Esophagus squamous epithelium (tissue), 5 donors: ENCODE data around the gene AGMO. TPM values are rescaled to one million over a fixed set of nuclear protein-coding genes. Genes with fewer than 3 reads are reported as not detected.

Experiments
- DNase-seq: peaks from one replicate; lab custom pipeline; 2025; lab: John Stamatoyannopoulos, UW
- H3K27ac ChIP-seq, 4 donors: fragments of 200-600 bp; sonication (generic); one replicate each; pipeline ENCODE4 v1.5.1; 2016 to 2019; ENCODE audit warnings: mild to moderate bottlenecking in 1 of 4
- H3K27me3 ChIP-seq, 4 donors: fragments of 200-600 bp; sonication (generic); 1 replicate in 3 of 4; 2 replicates in 1 of 4; pipeline versions ENCODE4 v1.5.1 to v1.6.0; 2017 to 2021; ENCODE audit warnings: antibody characterized with exemption in 1 of 4
- H3K36me3 ChIP-seq, 3 donors: fragments of 200-600 bp; sonication (generic); one replicate each; pipeline ENCODE4 v1.5.1; 2016 to 2019
- H3K4me1 ChIP-seq, 3 donors: fragments of 200-600 bp; sonication (generic); one replicate each; pipeline ENCODE4 v1.5.1; 2017 to 2019
- H3K4me3 ChIP-seq, 4 donors: fragments of 200-600 bp; sonication (generic); 1 replicate in 3 of 4; 2 replicates in 1 of 4; pipeline ENCODE4 v1.5.1; 2016 to 2019; ENCODE audit warnings: mild to moderate bottlenecking in 2 of 4, moderate library complexity in 1 of 4
- H3K9me3 ChIP-seq, 3 donors: fragments of 200-600 bp; sonication (generic); one replicate each; pipeline ENCODE4 v1.5.1; 2016 to 2019
- POLR2A ChIP-seq, 4 donors: fragments of 450-650 bp; IDR thresholded peaks; one replicate each; pipeline ENCODE4 v1.6.1; 2017; ENCODE audit warnings: antibody characterized with exemption in 4 of 4, mild to moderate bottlenecking in 4 of 4, moderate library complexity in 3 of 4
- WGBS, 2 donors: methylation state at CpG; one replicate each; pipeline ENCODE4 v1.1.5; 2018; 5-methylcytosine and 5-hydroxymethylcytosine counted together
- intact Hi-C: fragments of 100-400 bp; cut with DNase I; formaldehyde crosslinking; loops from one replicate; pipeline ENCODE4 v1.15.0; 2022
- total RNA-seq, 4 donors: library from RNA; depleted of rRNA; stranded (reverse); fragments of >200 nt; gene quantifications; one replicate each; pipeline ENCODE4 v1.1.0, GENCODE V29; 2016
- TF ChIP-seq, protein P1 (sequence below), 6 experiments: fragments of 450-650 bp in 4 of 6; fragments of 200-600 bp in 2 of 6; sonication (generic) in 2 of 6; IDR thresholded peaks; one replicate each; pipeline ENCODE4 v1.5.1; 2016 to 2019; ENCODE audit warnings: antibody characterized with exemption in 6 of 6, mild to moderate bottlenecking in 4 of 6, moderate library complexity in 4 of 6
- donor health status: DM: yes; HTN: yes; CAD: no.

The AGMO gene
- total RNA-seq, 4 donors from 2014 or later, result 0.38 to 0.53 TPM; not detected in 2

DNA sequence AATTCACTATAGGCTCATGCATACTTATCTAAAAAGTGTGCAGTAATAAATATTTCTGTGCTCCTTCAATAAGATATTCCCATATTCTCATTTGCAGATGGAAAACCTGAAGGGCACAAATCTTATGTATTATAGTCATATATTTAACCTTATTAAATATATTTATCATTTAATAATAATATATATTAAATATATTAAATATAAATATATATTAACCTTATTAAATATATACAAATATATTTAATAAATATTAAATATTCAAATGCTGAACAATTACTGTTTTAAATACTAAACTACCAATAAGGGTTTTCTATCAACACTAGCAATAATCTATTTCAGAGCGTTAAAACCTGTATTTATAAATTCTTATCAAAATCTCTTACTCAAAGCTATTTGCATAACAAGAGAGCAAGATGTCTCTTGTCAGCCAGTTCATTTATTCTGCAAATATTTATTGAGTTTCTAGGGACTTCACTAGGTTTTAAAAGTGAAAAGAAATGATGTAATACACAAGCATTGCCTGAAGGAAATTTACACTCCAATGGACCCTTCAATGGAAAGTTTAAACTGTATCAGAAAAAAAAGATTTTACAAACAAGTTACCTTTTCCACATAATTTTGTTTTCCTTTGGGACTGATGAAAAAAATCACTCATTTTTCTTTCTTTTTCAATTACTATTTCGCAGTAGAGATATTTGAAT lies 159.2 kb downstream of the AGMO start:
- intact Hi-C loops, result no loop called here
- no peak for DNase-seq
- no peak for TF ChIP-seq POLR2A (IDR thresholded peaks at IDR 0.05)
- TF ChIP-seq, protein P1, sequence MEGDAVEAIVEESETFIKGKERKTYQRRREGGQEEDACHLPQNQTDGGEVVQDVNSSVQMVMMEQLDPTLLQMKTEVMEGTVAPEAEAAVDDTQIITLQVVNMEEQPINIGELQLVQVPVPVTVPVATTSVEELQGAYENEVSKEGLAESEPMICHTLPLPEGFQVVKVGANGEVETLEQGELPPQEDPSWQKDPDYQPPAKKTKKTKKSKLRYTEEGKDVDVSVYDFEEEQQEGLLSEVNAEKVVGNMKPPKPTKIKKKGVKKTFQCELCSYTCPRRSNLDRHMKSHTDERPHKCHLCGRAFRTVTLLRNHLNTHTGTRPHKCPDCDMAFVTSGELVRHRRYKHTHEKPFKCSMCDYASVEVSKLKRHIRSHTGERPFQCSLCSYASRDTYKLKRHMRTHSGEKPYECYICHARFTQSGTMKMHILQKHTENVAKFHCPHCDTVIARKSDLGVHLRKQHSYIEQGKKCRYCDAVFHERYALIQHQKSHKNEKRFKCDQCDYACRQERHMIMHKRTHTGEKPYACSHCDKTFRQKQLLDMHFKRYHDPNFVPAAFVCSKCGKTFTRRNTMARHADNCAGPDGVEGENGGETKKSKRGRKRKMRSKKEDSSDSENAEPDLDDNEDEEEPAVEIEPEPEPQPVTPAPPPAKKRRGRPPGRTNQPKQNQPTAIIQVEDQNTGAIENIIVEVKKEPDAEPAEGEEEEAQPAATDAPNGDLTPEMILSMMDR (IDR thresholded peaks at IDR 0.05), result no peak
- H3K36me3 ChIP-seq, result no peaks in the 10 kb centered on the region
- no peak overlapping the region for H3K27ac ChIP-seq
- peaks cover 0 to 1% (median 0%) of the 10 kb centered on the region in 3 donors for H3K9me3 ChIP-seq
- no peaks in the 10 kb centered on the region for H3K27me3 ChIP-seq
- WGBS, 2 donors, result 62 to 65% methylated on average over 2 of the region's 2 CpGs
- H3K4me1 ChIP-seq, result no peaks in the 10 kb centered on the region
- H3K4me3 ChIP-seq, result no peak overlapping the region

DNA sequence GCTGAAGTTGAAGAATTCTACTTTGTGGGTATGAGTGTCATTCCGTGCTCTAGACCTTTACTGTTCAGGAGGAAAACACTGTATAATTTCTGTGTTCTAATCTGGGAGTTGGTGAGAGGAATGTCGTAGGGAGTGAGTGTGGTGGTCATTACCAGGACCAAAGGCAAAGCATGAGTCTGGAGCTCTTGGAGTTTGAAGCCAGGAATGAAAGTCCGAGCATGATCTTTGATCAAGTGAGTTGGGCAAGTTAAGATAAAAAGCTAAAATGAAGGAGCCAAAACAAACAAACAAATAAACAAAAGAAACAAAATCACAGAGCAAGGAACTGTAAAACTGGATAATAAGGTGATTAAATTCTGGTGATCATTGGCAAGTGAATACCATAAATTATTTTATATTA lies 161.4 kb downstream of the AGMO start:
- Histone ChIP-seq H3K27ac (no peak overlapping the region), H3K27me3 (no peaks in the 10 kb centered on the region), H3K9me3 (peaks cover 0 to 19% (median 0%) of the 10 kb centered on the region in 3 donors), H3K36me3 (no peaks in the 10 kb centered on the region), H3K4me1 (no peaks in the 10 kb centered on the region), H3K4me3 (no peak overlapping the region)
- WGBS, 2 donors, result 55 to 63% methylated on average over 3 of the region's 3 CpGs
- DNase-seq, result no peak
- intact Hi-C loops, result no loop called here
- TF ChIP-seq, protein P1 (IDR thresholded peaks at IDR 0.05), result no peak
- TF ChIP-seq POLR2A (IDR thresholded peaks at IDR 0.05), result no peak

DNA sequence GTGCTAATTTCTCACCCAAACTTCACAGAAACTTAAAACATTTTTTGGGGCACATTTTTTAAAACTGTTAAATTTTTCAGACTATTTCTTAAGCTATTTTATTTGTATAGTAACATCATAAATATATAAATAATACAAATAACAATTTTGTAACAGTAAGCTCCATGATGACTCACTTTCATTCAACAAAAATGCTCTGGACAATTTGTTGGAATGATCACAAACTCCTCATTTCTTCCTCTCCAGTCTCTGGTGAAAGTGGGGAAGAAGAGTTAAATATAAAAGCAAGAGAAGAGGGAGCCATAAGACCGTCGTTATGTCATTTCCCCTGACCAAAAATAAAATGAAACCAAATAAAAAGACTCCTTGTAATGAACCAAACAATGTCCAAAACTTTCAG lies 162.4 kb downstream of the AGMO start:
- H3K9me3 ChIP-seq, result peaks cover 0 to 19% (median 0%) of the 10 kb centered on the region in 3 donors
- no peak overlapping the region for H3K27ac ChIP-seq
- H3K4me3 ChIP-seq, result no peak overlapping the region
- no peaks in the 10 kb centered on the region for H3K36me3 ChIP-seq
- no peak for DNase-seq
- no peaks in the 10 kb centered on the region for H3K4me1 ChIP-seq
- no peaks in the 10 kb centered on the region for H3K27me3 ChIP-seq
- TF ChIP-seq POLR2A (IDR thresholded peaks at IDR 0.05), result no peak
- TF ChIP-seq, protein P1 (IDR thresholded peaks at IDR 0.05), result no peak
- intact Hi-C loops, result no loop called here
- WGBS, 2 donors, result 73 to 82% methylated on average over 2 of the region's 2 CpGs

DNA sequence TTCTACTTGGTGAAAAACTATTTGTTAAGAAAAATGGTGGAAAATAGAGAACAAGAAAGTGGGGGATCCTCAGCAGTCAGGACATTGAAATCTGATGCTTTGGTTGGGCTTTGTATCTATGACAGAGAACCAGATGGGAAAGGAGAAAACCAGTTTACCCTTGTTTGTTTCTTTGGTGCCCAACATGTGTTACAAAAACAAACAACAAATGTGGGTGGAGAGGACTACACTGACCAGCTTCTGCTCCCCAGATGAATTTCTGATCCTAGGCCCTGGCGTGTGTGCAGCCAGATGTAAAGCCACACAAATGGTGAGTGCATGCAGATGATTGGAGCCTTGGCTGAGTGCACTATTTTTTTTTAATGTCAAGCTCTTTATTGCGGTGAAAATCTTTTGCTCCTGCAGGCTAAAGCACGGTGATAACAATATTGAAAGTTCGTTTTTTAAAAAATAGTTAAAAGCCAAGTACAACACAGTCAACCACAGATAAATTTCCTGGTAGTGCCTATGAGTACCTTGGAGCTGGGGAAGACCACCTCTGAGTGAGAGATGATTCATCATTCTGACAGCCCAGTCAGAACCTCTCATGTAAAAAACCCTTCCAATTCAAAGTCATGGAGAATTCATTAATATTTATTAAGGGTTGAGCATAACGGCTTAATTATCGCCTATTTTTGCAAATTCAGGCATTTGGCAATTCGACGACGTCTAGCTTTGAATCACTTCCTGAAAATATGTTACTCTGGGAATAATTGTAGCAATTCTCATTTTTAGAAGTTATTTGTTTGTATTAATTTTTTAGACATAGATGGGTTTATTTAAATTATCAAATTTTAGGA lies 163.7 kb downstream of the AGMO start:
- H3K36me3 ChIP-seq, result no peaks in the 10 kb centered on the region
- no peak overlapping the region for H3K27ac ChIP-seq
- H3K27me3 ChIP-seq, result no peaks in the 10 kb centered on the region
- no peaks in the 10 kb centered on the region for H3K4me1 ChIP-seq
- H3K4me3 ChIP-seq, result no peak overlapping the region
- DNase-seq, result no peak
- intact Hi-C loops, result no loop called here
- 69 to 77% methylated on average over 9 of the region's 9 CpGs for WGBS, 2 donors
- peaks cover 0 to 19% (median 0%) of the 10 kb centered on the region in 3 donors for H3K9me3 ChIP-seq
- TF ChIP-seq POLR2A (IDR thresholded peaks at IDR 0.05), result no peak
- TF ChIP-seq, protein P1 (IDR thresholded peaks at IDR 0.05), result no peak

DNA sequence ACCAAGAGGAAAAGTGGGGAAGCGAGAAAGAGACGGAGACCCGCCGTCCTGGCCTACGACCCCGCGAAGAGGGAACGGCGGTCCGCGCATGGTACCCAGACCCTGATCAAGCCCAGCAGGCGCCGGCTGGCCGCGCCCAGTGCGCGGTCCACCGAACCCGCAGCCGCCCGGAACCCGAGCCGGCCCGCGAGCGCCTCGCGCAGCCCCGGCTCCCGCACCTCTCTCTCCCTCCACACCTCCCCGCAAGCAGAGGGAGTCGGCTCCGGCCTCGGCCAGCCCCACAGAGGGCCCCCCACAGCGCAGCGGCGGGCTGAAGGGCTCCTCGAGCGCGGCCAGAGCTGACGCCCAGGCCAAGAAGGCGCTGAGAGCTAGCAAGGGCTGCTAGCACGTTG lies 164.7 kb downstream of the AGMO start:
- Histone ChIP-seq H3K27me3 (no peaks in the 10 kb centered on the region), H3K36me3 (no peaks in the 10 kb centered on the region), H3K4me1 (no peaks in the 10 kb centered on the region), H3K27ac (no peak overlapping the region), H3K9me3 (peaks cover 0 to 19% (median 0%) of the 10 kb centered on the region in 3 donors), H3K4me3 (no peak overlapping the region)
- intact Hi-C loops, result no loop called here
- WGBS, 2 donors, result 85 to 90% methylated on average over 3 to 18 of the region's 43 CpGs
- TF ChIP-seq, protein P1 (IDR thresholded peaks at IDR 0.05), result no peak
- TF ChIP-seq POLR2A (IDR thresholded peaks at IDR 0.05), result no peak
- no peak for DNase-seq
